ENCODE data around the gene GJB5. TPM values are rescaled to one million over a fixed set of nuclear protein-coding genes. Genes with fewer than 3 reads are reported as not detected.

The GJB5 gene
- total RNA-seq, 1 donor from 2014 or later: not detected

- ATAC-seq (peak; percentile 26), DNase-seq (no peak)
- intact Hi-C loops (cut with micrococcal nuclease): loop anchor here (5.0 kb wide), 1 partner anchor 65 kb away; no protein-coding TSS in a partner anchor
Measured at GRCh38 chr1:34787461-34788420, 32.9 kb downstream of the GJB5 start.

- DNase-seq: peak; percentile 63
- intact Hi-C loops (cut with micrococcal nuclease): no loop called here
- peak; percentile 62 for ATAC-seq
Measured at GRCh38 chr1:34790985-34791384, 36.1 kb downstream of the GJB5 start.

- intact Hi-C loops (cut with micrococcal nuclease): no loop called here
- DNase-seq (no peak), ATAC-seq (no peak)
Measured at GRCh38 chr1:34792424-34792823, 37.6 kb downstream of the GJB5 start.

GRCh38 chr1:34792868-34793727 is 38.3 kb downstream of the GJB5 start, which contains the start of gene GJA4:
Gene GJA4 (plus strand): TSS chr1:34792999. CDS start chr1:34794214, 1,215 bp downstream.
- intact Hi-C loops (cut with micrococcal nuclease): no loop called here
- ATAC-seq (peak; percentile 59), DNase-seq (peak; percentile 56)

- DNase-seq (no peak), ATAC-seq (no peak)
- intact Hi-C loops (cut with micrococcal nuclease): no loop called here
Measured at GRCh38 chr1:34794001-34794789, 39.3 kb downstream of the GJB5 start.

GRCh38 chr1:34794790-34795180 is 39.9 kb downstream of the GJB5 start:
- DNase-seq (no peak), ATAC-seq (no peak)
- intact Hi-C loops (cut with micrococcal nuclease): no loop called here

GRCh38 chr1:34795916-34796315 is 41.1 kb downstream of the GJB5 start:
- intact Hi-C loops (cut with micrococcal nuclease): no loop called here
- no peak for ATAC-seq
- DNase-seq: no peak

- no peak for DNase-seq
- no peak for ATAC-seq
- intact Hi-C loops (cut with micrococcal nuclease): no loop called here
Measured at GRCh38 chr1:34796990-34797389, 42.1 kb downstream of the GJB5 start.

- no peak for DNase-seq
- intact Hi-C loops (cut with micrococcal nuclease): no loop called here
- ATAC-seq: no peak
Measured at GRCh38 chr1:34800214-34800613, 45.4 kb downstream of the GJB5 start.

GRCh38 chr1:34803770-34804169 is 48.9 kb downstream of the GJB5 start:
- no peak for ATAC-seq
- intact Hi-C loops (cut with micrococcal nuclease): no loop called here
- DNase-seq: no peak

- intact Hi-C loops (cut with micrococcal nuclease): no loop called here
- no peak for ATAC-seq
Measured at GRCh38 chr1:34806396-34806795, 51.5 kb downstream of the GJB5 start.

More at GRCh38 chr1:34806396-34806795, 51.5 kb downstream of the GJB5 start:
- no peak for DNase-seq

Other genes starting within 250 kb of the GJB5 start
- gene GJB4, start 4.7 kb downstream of the GJB5 start, total RNA-seq: not detected
- gene GJB3, start 26.2 kb downstream of the GJB5 start, total RNA-seq: not detected
- 19.1 TPM for gene GJA4, start 38.0 kb downstream of the GJB5 start, total RNA-seq
- 33.6 TPM for gene SMIM12, start 104.7 kb downstream of the GJB5 start, total RNA-seq
- gene DLGAP3, start 174.6 kb downstream of the GJB5 start, total RNA-seq: 0.10 TPM
- 7.8 TPM for gene TMEM35B, start 230.3 kb downstream of the GJB5 start, total RNA-seq